DOHH2 (cell line): ENCODE measurements around the gene GRID1.

Experiments used
- H3F3A ChIP-seq: fragments of 200-600 bp; sonication (generic), shearing (Covaris generic); 2 replicates; pipeline ENCODE4 v1.6.0; 2016; ENCODE audit warnings: antibody characterized with exemption, mild to moderate bottlenecking; ENCODE audit not compliant: control insufficient read depth, insufficient read depth
- H3K27ac ChIP-seq: fragments of 200-600 bp; sonication (generic); 2 replicates; pipeline ENCODE4 v1.5.1; 2014; ENCODE audit warnings: low read depth, mild to moderate bottlenecking, low read length, moderate library complexity
- H3K27me3 ChIP-seq: fragments of 200-600 bp; sonication (generic); 2 replicates; pipeline ENCODE4 v1.6.1; 2014; ENCODE audit warnings: mild to moderate bottlenecking, low read length, mixed read lengths; ENCODE audit not compliant: control insufficient read depth
- H3K36me3 ChIP-seq: fragments of 200-600 bp; sonication (generic); 2 replicates; pipeline ENCODE4 v1.6.1; 2014; ENCODE audit warnings: mild to moderate bottlenecking, low read length, moderate library complexity, mixed read lengths; ENCODE audit not compliant: control insufficient read depth
- H3K4me1 ChIP-seq: fragments of 200-600 bp; sonication (generic); 2 replicates; pipeline ENCODE4 v1.6.1; 2014; ENCODE audit warnings: mild to moderate bottlenecking, low read length, mixed read lengths; ENCODE audit not compliant: control insufficient read depth
- H3K4me2 ChIP-seq: fragments of 200-600 bp; sonication (generic); 2 replicates; pipeline ENCODE4 v1.6.0; 2014; ENCODE audit warnings: mild to moderate bottlenecking, low read length, moderate library complexity
- H3K4me3 ChIP-seq: fragments of 200-600 bp; sonication (generic); 2 replicates; pipeline ENCODE4 v1.5.1; 2014; ENCODE audit warnings: mild to moderate bottlenecking, low read length, mixed read lengths
- H3K79me2 ChIP-seq: fragments of 200-600 bp; sonication (generic); 2 replicates; pipeline ENCODE4 v1.6.1; 2014; ENCODE audit warnings: mild to moderate bottlenecking, low read length, mixed read lengths; ENCODE audit not compliant: control insufficient read depth
- H3K9me2 ChIP-seq: fragments of 200-600 bp; sonication (generic); replicated peaks from 2 replicates; pipeline ENCODE4 v1.6.1; 2014; ENCODE audit warnings: mild to moderate bottlenecking, low read length, mixed read lengths; ENCODE audit not compliant: control insufficient read depth
- H3K9me3 ChIP-seq: fragments of 200-600 bp; sonication (generic); 2 replicates; pipeline ENCODE4 v1.6.1; 2014; ENCODE audit warnings: antibody characterized with exemption, low read length, mixed read lengths; ENCODE audit not compliant: control insufficient read depth, insufficient read depth
- H4K20me1 ChIP-seq: fragments of 200-600 bp; sonication (generic); 2 replicates; pipeline ENCODE4 v1.6.0; 2014; ENCODE audit warnings: low read depth, mild to moderate bottlenecking, antibody characterized with exemption, low read length, moderate library complexity; ENCODE audit not compliant: control insufficient read depth, insufficient read depth
- CTCF ChIP-seq: fragments of 200-600 bp; sonication (generic); IDR thresholded peaks from one replicate; pipeline ENCODE4 v1.5.1; 2014; ENCODE audit warnings: antibody characterized with exemption, mild to moderate bottlenecking, low read depth, low read length; ENCODE audit not compliant: poor library complexity, severe bottlenecking
- EZH2phosphoT487 ChIP-seq: fragments of 200-600 bp; sonication (generic); IDR thresholded peaks from 2 replicates; pipeline ENCODE4 v1.6.1; 2017; ENCODE audit warnings: borderline replicate concordance, mild to moderate bottlenecking, antibody characterized with exemption, low read length, moderate library complexity, mixed read lengths

Gene GRID1

GRCh38 chr10:86062647-86063145 lies 303.9 kb downstream of the GRID1 start:
- H3F3A ChIP-seq: no peaks in the 10 kb centered on the region
- no peaks in the 10 kb centered on the region for H3K79me2 ChIP-seq
- no peaks in the 10 kb centered on the region for H3K9me3 ChIP-seq
- no peak overlapping the region for H3K4me2 ChIP-seq
- no peaks in the 10 kb centered on the region for H4K20me1 ChIP-seq
- no peaks in the 10 kb centered on the region for H3K36me3 ChIP-seq
- TF ChIP-seq EZH2phosphoT487: no peak
- no peak for TF ChIP-seq CTCF
- H3K9me2 ChIP-seq: no peaks in the 10 kb centered on the region
- no peaks in the 10 kb centered on the region for H3K27me3 ChIP-seq
- H3K4me3 ChIP-seq: no peak overlapping the region
- H3K27ac ChIP-seq: no peak overlapping the region
- no peaks in the 10 kb centered on the region for H3K4me1 ChIP-seq

GRCh38 chr10:86062198-86062550 lies 304.4 kb downstream of the GRID1 start:
- no peak for TF ChIP-seq EZH2phosphoT487
- Histone ChIP-seq H3K27me3 (no peaks in the 10 kb centered on the region), H4K20me1 (no peaks in the 10 kb centered on the region), H3K4me3 (no peak overlapping the region), H3K79me2 (no peaks in the 10 kb centered on the region), H3K9me3 (no peaks in the 10 kb centered on the region), H3K36me3 (no peaks in the 10 kb centered on the region), H3K4me2 (no peak overlapping the region), H3K27ac (no peak overlapping the region), H3F3A (no peaks in the 10 kb centered on the region), H3K4me1 (no peaks in the 10 kb centered on the region), H3K9me2 (no peaks in the 10 kb centered on the region)

GRCh38 chr10:86061278-86062197 lies 305.1 kb downstream of the GRID1 start:
- H3K27ac ChIP-seq: no peak overlapping the region
- no peak overlapping the region for H3K4me3 ChIP-seq
- H4K20me1 ChIP-seq: no peaks in the 10 kb centered on the region
- H3K36me3 ChIP-seq: no peaks in the 10 kb centered on the region
- H3K79me2 ChIP-seq: no peaks in the 10 kb centered on the region
- H3K9me2 ChIP-seq: no peaks in the 10 kb centered on the region
- H3K27me3 ChIP-seq: no peaks in the 10 kb centered on the region
- H3K9me3 ChIP-seq: no peaks in the 10 kb centered on the region
- no peak overlapping the region for H3K4me2 ChIP-seq
- H3K4me1 ChIP-seq: no peaks in the 10 kb centered on the region
- TF ChIP-seq EZH2phosphoT487 (no peak), CTCF (no peak)
- H3F3A ChIP-seq: no peaks in the 10 kb centered on the region
